H1 (cell line): ENCODE data around the gene GLCE. TPM values are rescaled to one million over a fixed set of nuclear protein-coding genes. Genes with fewer than 3 reads are reported as not detected.

Source experiments
- CTCF ChIA-PET: fragments of 300-600 bp; sonication (Branson Sonifier 250); formaldehyde crosslinking; loops from one replicate; lab custom pipeline; 2021; ENCODE audit not compliant: partially characterized antibody; lab: Charles Lee
- POLR2A ChIA-PET: fragments of 300-600 bp; sonication (Branson Sonifier 250); formaldehyde crosslinking; loops from one replicate; lab custom pipeline; 2021; ENCODE audit warnings: inconsistent platforms; ENCODE audit not compliant: partially characterized antibody; lab: Charles Lee
- DNase-seq, 2 experiments: peaks; one replicate each; pipeline versions ENCODE4 v3.0.0 to v3.0.0-alpha.2; 2010 to 2022; ENCODE audit warnings: low spot score in 2 of 2, low read depth in 1 of 2, mixed read lengths in 1 of 2
- FAIRE-seq: peaks from 2 replicates; lab custom pipeline; 2011; peaks lifted over from hg19 to GRCh38; lab: Jason Lieb, UNC
- H2AFZ ChIP-seq: 2 replicates; pipeline ENCODE4 v1.8.1; 2012; ENCODE audit warnings: low read length, inconsistent platforms
- H2AK5ac ChIP-seq: 2 replicates; pipeline ENCODE4 v1.6.1; 2013; ENCODE audit warnings: low read depth, low read length
- H2BK120ac ChIP-seq: replicated peaks from 2 replicates; pipeline ENCODE3; 2013; ENCODE audit warnings: low read depth, low read length, inconsistent platforms
- H2BK12ac ChIP-seq: 2 replicates; pipeline ENCODE4 v1.6.1; 2013; ENCODE audit warnings: low read depth, low read length
- H2BK15ac ChIP-seq: 2 replicates; pipeline ENCODE4 v1.6.1; 2013; ENCODE audit warnings: low read length
- H2BK20ac ChIP-seq: 2 replicates; pipeline ENCODE4 v1.6.1; 2013; ENCODE audit warnings: low read length
- H2BK5ac ChIP-seq: 2 replicates; pipeline ENCODE4 v1.6.1; 2013; ENCODE audit warnings: low read depth, low read length
- H3K14ac ChIP-seq: 2 replicates; pipeline ENCODE4 v1.6.1; 2013; ENCODE audit warnings: inconsistent platforms; ENCODE audit not compliant: insufficient read length
- H3K18ac ChIP-seq: 2 replicates; pipeline ENCODE4 v1.6.1; 2013; ENCODE audit warnings: low read length; ENCODE audit errors: extremely low read depth
- H3K23ac ChIP-seq: 2 replicates; pipeline ENCODE4 v1.6.1; 2013; ENCODE audit warnings: inconsistent platforms; ENCODE audit not compliant: insufficient read length
- H3K23me2 ChIP-seq: 2 replicates; pipeline ENCODE4 v1.6.1; 2013; ENCODE audit warnings: low read depth, low read length
- H3K27ac ChIP-seq: 2 replicates; pipeline ENCODE4 v1.6.1; 2011; ENCODE audit warnings: low read depth, low read length, inconsistent platforms
- H3K27me3 ChIP-seq, 4 experiments: replicated peaks in 1 of 4; 1 replicate in 1 of 4; 2 replicates in 3 of 4; pipeline versions ENCODE4 v1.6.1 to v1.8.1; 2011 to 2013; ENCODE audit warnings: low read length in 3 of 4, mild to moderate bottlenecking in 3 of 4, inconsistent platforms in 2 of 4, mixed read lengths in 2 of 4, moderate library complexity in 1 of 4; ENCODE audit not compliant: control insufficient read depth in 3 of 4, insufficient read depth in 3 of 4; ENCODE audit errors: extremely low read depth in 1 of 4
- H3K36me3 ChIP-seq, 4 experiments: 2 replicates each; pipeline versions ENCODE4 v1.6.1 to v1.8.1; 2011 to 2013; ENCODE audit warnings: mild to moderate bottlenecking in 4 of 4, low read length in 3 of 4, moderate library complexity in 2 of 4, control low read depth in 1 of 4, inconsistent platforms in 1 of 4; ENCODE audit not compliant: insufficient read depth in 4 of 4, control insufficient read depth in 2 of 4
- H3K4ac ChIP-seq: replicated peaks from 2 replicates; pipeline ENCODE3; 2013; ENCODE audit warnings: low read length, low read depth, mixed read lengths, inconsistent platforms; ENCODE audit not compliant: insufficient read length
- H3K4me1 ChIP-seq, 4 experiments: replicated peaks in 1 of 4; 1 replicate in 1 of 4; 2 replicates in 3 of 4; pipeline versions ENCODE4 v1.6.1 to v1.8.1; 2011 to 2013; ENCODE audit warnings: low read length in 3 of 4, inconsistent platforms in 2 of 4, mixed read lengths in 1 of 4; ENCODE audit not compliant: insufficient read depth in 4 of 4, control insufficient read depth in 3 of 4
- H3K4me2 ChIP-seq, 2 experiments: 2 replicates each; pipeline versions ENCODE4 v1.6.1 to v1.8.1; 2011 to 2013; ENCODE audit warnings: low read depth in 2 of 2, low read length in 2 of 2, control low read depth in 1 of 2, inconsistent platforms in 1 of 2, mild to moderate bottlenecking in 1 of 2; ENCODE audit not compliant: insufficient read depth in 1 of 2
- H3K4me3 ChIP-seq, 4 experiments: fragments of 200-600, 300-600 bp in 1 of 4; sonication (generic), shearing (Covaris generic), sonication (Bioruptor Twin) in 1 of 4; 2 replicates each; pipeline versions ENCODE4 v1.5.1 to v1.8.1; 2011 to 2016; ENCODE audit warnings: low read length in 4 of 4, low read depth in 3 of 4, control low read depth in 2 of 4, inconsistent platforms in 2 of 4, mild to moderate bottlenecking in 2 of 4, mixed read lengths in 1 of 4, moderate library complexity in 1 of 4; ENCODE audit not compliant: insufficient read depth in 2 of 4; ENCODE audit errors: extremely low read depth in 1 of 4
- H3K56ac ChIP-seq: replicated peaks from 2 replicates; pipeline ENCODE3; 2013; ENCODE audit warnings: low read depth, mild to moderate bottlenecking, mixed read lengths, low read length, inconsistent platforms; ENCODE audit not compliant: insufficient read length
- H3K79me1 ChIP-seq: 2 replicates; pipeline ENCODE4 v1.6.1; 2013; ENCODE audit warnings: low read depth, low read length, control low read depth
- H3K79me2 ChIP-seq, 2 experiments: 2 replicates each; pipeline versions ENCODE4 v1.6.1 to v1.8.1; 2012 to 2013; ENCODE audit warnings: low read length in 2 of 2, mild to moderate bottlenecking in 2 of 2, inconsistent platforms in 1 of 2; ENCODE audit not compliant: insufficient read depth in 2 of 2, control insufficient read depth in 1 of 2
- H3K9ac ChIP-seq, 4 experiments: replicated peaks in 1 of 4; 1 replicate in 1 of 4; 2 replicates in 3 of 4; pipeline versions ENCODE4 v1.6.1 to v1.8.1; 2011 to 2013; ENCODE audit warnings: low read depth in 3 of 4, low read length in 3 of 4, control low read depth in 2 of 4, mild to moderate bottlenecking in 2 of 4, moderate library complexity in 2 of 4, inconsistent platforms in 1 of 4; ENCODE audit errors: extremely low read depth in 1 of 4
- H3K9me3 ChIP-seq, 2 experiments: 2 replicates each; pipeline versions ENCODE4 v1.6.1 to v1.8.1; 2012 to 2013; ENCODE audit warnings: mild to moderate bottlenecking in 2 of 2, moderate library complexity in 2 of 2, control low read depth in 1 of 2, inconsistent platforms in 1 of 2, low read depth in 1 of 2, low read length in 1 of 2, mixed read lengths in 1 of 2; ENCODE audit not compliant: insufficient read depth in 2 of 2
- H4K20me1 ChIP-seq, 2 experiments: replicated peaks in 1 of 2; 2 replicates each; pipeline versions ENCODE3 to v1.8.1; 2011 to 2013; ENCODE audit warnings: inconsistent platforms in 2 of 2, low read length in 2 of 2, mild to moderate bottlenecking in 1 of 2; ENCODE audit not compliant: insufficient read depth in 2 of 2, control insufficient read depth in 1 of 2
- H4K5ac ChIP-seq: 2 replicates; pipeline ENCODE4 v1.6.1; 2013; ENCODE audit warnings: low read length, low read depth, mixed read lengths, inconsistent platforms; ENCODE audit not compliant: insufficient read length
- H4K8ac ChIP-seq: 2 replicates; pipeline ENCODE4 v1.8.0; 2013; ENCODE audit warnings: mild to moderate bottlenecking, moderate library complexity, low read length, inconsistent platforms; ENCODE audit not compliant: insufficient read depth; ENCODE audit errors: extremely low read depth
- H4K91ac ChIP-seq: replicated peaks from 2 replicates; pipeline ENCODE3; 2013; ENCODE audit warnings: low read length, mixed read lengths, inconsistent platforms; ENCODE audit not compliant: insufficient read length
- WGBS, 2 experiments: shearing (Covaris generic) in 1 of 2; methylation state at CpG; one replicate each; pipeline versions ENCODE4 v1.1.6 to v1.1.7; 2013 to 2015; ENCODE audit warnings: low lambda C conversion rate in 2 of 2, mixed read lengths in 2 of 2, inconsistent platforms in 1 of 2, low coverage in 1 of 2, missing lambda C conversion rate in 1 of 2; ENCODE audit not compliant: insufficient replicate concordance in 2 of 2, insufficient coverage in 1 of 2, insufficient read length in 1 of 2; ENCODE audit errors: extremely low coverage in 1 of 2, missing lambda C conversion rate in 1 of 2; 5-methylcytosine and 5-hydroxymethylcytosine counted together
- polyA plus RNA-seq, 7 experiments: library from polyadenylated mRNA; depleted of rRNA in 3 of 7; stranded (reverse) in 5 of 7; unstranded in 2 of 7; fragments of >200 nt in 5 of 7; fragments of 200-250 nt in 2 of 7; gene quantifications; 1 replicate in 5 of 7; 2 replicates in 1 of 7; 4 replicates in 1 of 7; pipeline versions ENCODE4 v1.2.1 to v1.2.3, GENCODE V29; 2011 to 2013; ENCODE audit warnings: missing spikeins in 2 of 7, mixed read lengths in 2 of 7
- total RNA-seq: library from RNA; stranded (reverse); fragmentation: NEBNext Ultra II Directional; extraction: Animal tissue kit (Norgen Biotek cat#: 25700); gene quantifications from 2 replicates; pipeline ENCODE4 v1.2.1, GENCODE V29; 2021

Gene GLCE
- total and polyA plus RNA-seq, 2 of the 8 experiments (the other 6 are each of a cell fraction or from before 2014, with no cell fraction given), result 17.1 to 22.7 TPM

GRCh38 chr15:69194025-69194827, 33.8 kb downstream of the GLCE start:
- Histone ChIP-seq H3K23me2 (no peaks in the 10 kb centered on the region), H2BK20ac (no peak overlapping the region), H3K4me1 (peaks cover 0 to 6% (median 3%) of the 10 kb centered on the region in 4 experiments; a peak in 3 of 7 replicates), H3K18ac (no peak overlapping the region), H3K27ac (no peak overlapping the region), H3K79me2 (peaks cover 0 to 65% of the 10 kb centered on the region in 2 experiments; a peak in 2 of 4 replicates), H4K91ac (no peak overlapping the region), H3K9ac (peak overlapping the region in 1 of 4 experiments; percentile 1; a peak in 1 of 7 replicates), H4K8ac (no peak overlapping the region), H3K4me3 (no peak overlapping the region), H3K14ac (no peak overlapping the region), H3K23ac (no peak overlapping the region), H3K4ac (no peak overlapping the region), H2BK15ac (no peak overlapping the region), H2AFZ (no peak overlapping the region), H3K79me1 (peaks cover 3% of the 10 kb centered on the region; the same call in 1 of the 2 replicates), H3K56ac (no peak overlapping the region), H2BK12ac (no peak overlapping the region), H4K5ac (no peak overlapping the region), H3K4me2 (no peak overlapping the region), H3K36me3 (peaks cover 0 to 11% (median 5%) of the 10 kb centered on the region in 4 experiments; a peak in 4 of 8 replicates), H2BK5ac (no peak overlapping the region), H2BK120ac (no peak overlapping the region), H3K9me3 (no peaks in the 10 kb centered on the region), H3K27me3 (no peaks in the 10 kb centered on the region), H4K20me1 (peaks cover 0 to 1% of the 10 kb centered on the region in 2 experiments), H2AK5ac (no peak overlapping the region)
- FAIRE-seq, result no peak
- no peak for DNase-seq
- WGBS, 2 experiments, result 80% methylated on average over 2 of the region's 2 CpGs; no CpG with 5 or more reads in 1 of the 2 experiments
- CTCF ChIA-PET, result no interaction called here
- POLR2A ChIA-PET, result interaction anchor here (1.7 kb wide), 1 partner anchor 15 kb away, joined by 4 read pairs; no protein-coding TSS in a partner anchor
